GM23338 (cell line): Measurements from ENCODE around the gene SHB. TPM values are rescaled to one million over a fixed set of nuclear protein-coding genes. Genes with fewer than 3 reads are reported as not detected.

Source experiments
- ATAC-seq: fragments of 200-7000 bp; cut with Tn5 transposase; 3 replicates; pipeline ENCODE4 v1.9.1; 2020
- DNase-seq: peaks from one replicate; pipeline ENCODE4 v3.0.0-alpha.2; 2015; ENCODE audit warnings: low spot score
- H2AFZ ChIP-seq: fragments of 200-600 bp; sonication (generic); 2 replicates; pipeline ENCODE4 v1.8.0; 2016; ENCODE audit warnings: antibody characterized with exemption, mild to moderate bottlenecking, moderate library complexity
- H3F3A ChIP-seq: fragments of 200-600 bp; sonication (generic); replicated peaks from 2 replicates; pipeline ENCODE4 v1.8.0; 2017; ENCODE audit warnings: antibody characterized with exemption, mixed run types, low read depth
- H3K27ac ChIP-seq: fragments of 200-600 bp; sonication (generic); 2 replicates; pipeline ENCODE4 v1.6.1; 2016; ENCODE audit warnings: low read depth
- H3K27me3 ChIP-seq: fragments of 200-600 bp; sonication (generic); 2 replicates; pipeline ENCODE4 v1.8.0; 2016; ENCODE audit warnings: mild to moderate bottlenecking, mixed run types, moderate library complexity; ENCODE audit not compliant: insufficient read depth
- H3K36me3 ChIP-seq: fragments of 200-600 bp; sonication (generic); 2 replicates; pipeline ENCODE4 v1.8.0; 2016; ENCODE audit warnings: mild to moderate bottlenecking; ENCODE audit not compliant: insufficient read depth
- H3K4me1 ChIP-seq: fragments of 200-600 bp; sonication (generic); 2 replicates; pipeline ENCODE4 v1.8.0; 2016; ENCODE audit warnings: mild to moderate bottlenecking, moderate library complexity; ENCODE audit not compliant: insufficient read depth
- H3K4me2 ChIP-seq: fragments of 200-600 bp; sonication (generic); 2 replicates; pipeline ENCODE4 v1.7.1; 2017; ENCODE audit warnings: mixed run types
- H3K4me3 ChIP-seq: fragments of 200-600 bp; sonication (generic); 2 replicates; pipeline ENCODE4 v1.6.1; 2016; ENCODE audit warnings: mixed run types
- H3K79me2 ChIP-seq: fragments of 200-600 bp; sonication (generic); replicated peaks from 2 replicates; pipeline ENCODE4 v1.8.0; 2017; ENCODE audit warnings: mild to moderate bottlenecking; ENCODE audit not compliant: insufficient read depth
- H3K9me2 ChIP-seq: fragments of 200-600 bp; sonication (generic); 2 replicates; pipeline ENCODE4 v1.8.0; 2017; ENCODE audit not compliant: insufficient read depth
- H4K20me1 ChIP-seq: fragments of 200-600 bp; sonication (generic); replicated peaks from 2 replicates; pipeline ENCODE4 v1.8.0; 2017; ENCODE audit warnings: mild to moderate bottlenecking; ENCODE audit not compliant: insufficient read depth
- H3K27ac Mint-ChIP-seq: 2 replicates; pipeline ENCODE4 v1.8.0; 2020; ENCODE audit warnings: inconsistent platforms, mild to moderate bottlenecking, moderate library complexity, mixed read lengths
- H3K27me3 Mint-ChIP-seq: 3 replicates; pipeline ENCODE4 v1.8.0; 2022; ENCODE audit warnings: low read depth, mild to moderate bottlenecking, moderate library complexity, mixed read lengths, inconsistent platforms; ENCODE audit not compliant: insufficient read depth, poor library complexity
- H3K36me3 Mint-ChIP-seq: 3 replicates; pipeline ENCODE4 v1.8.0; 2021; ENCODE audit warnings: low read depth, mild to moderate bottlenecking, inconsistent platforms, moderate library complexity, mixed read lengths
- H3K4me1 Mint-ChIP-seq: 3 replicates; pipeline ENCODE4 v1.8.0; 2020; ENCODE audit warnings: mild to moderate bottlenecking, inconsistent platforms, mixed read lengths
- H3K4me3 Mint-ChIP-seq: 3 replicates; pipeline ENCODE4 v1.8.0; 2021; ENCODE audit warnings: moderate library complexity, mild to moderate bottlenecking, inconsistent platforms, mixed read lengths
- H3K9me3 Mint-ChIP-seq: 3 replicates; pipeline ENCODE4 v1.8.0; 2020; ENCODE audit warnings: moderate library complexity, mild to moderate bottlenecking, inconsistent platforms, mixed read lengths
- CREB1 ChIP-seq: fragments of 250-450 bp; sonication (Bioruptor Pico); IDR thresholded peaks from 2 replicates; pipeline ENCODE4 v1.5.0; 2020; ENCODE audit warnings: low read depth, mild to moderate bottlenecking, moderate library complexity
- ETS1 ChIP-seq: IDR thresholded peaks from 2 replicates; pipeline ENCODE4 v1.6.1; 2016; ENCODE audit warnings: antibody characterized with exemption
- EZH2 ChIP-seq: fragments of 200-600 bp; sonication (generic); IDR thresholded peaks from one replicate; pipeline ENCODE4 v1.8.0; 2017; ENCODE audit warnings: antibody characterized with exemption, mild to moderate bottlenecking, low read depth; ENCODE audit not compliant: unreplicated experiment
- EZH2phosphoT487 ChIP-seq: fragments of 200-600 bp; sonication (generic); IDR thresholded peaks from one replicate; pipeline ENCODE4 v1.8.1; 2018; ENCODE audit warnings: antibody characterized with exemption; ENCODE audit not compliant: unreplicated experiment
- JUNB ChIP-seq: IDR thresholded peaks from one replicate; pipeline ENCODE4 v1.6.1; 2016; ENCODE audit warnings: antibody characterized with exemption; ENCODE audit not compliant: unreplicated experiment
- POLR2AphosphoS5 ChIP-seq: IDR thresholded peaks from 2 replicates; pipeline ENCODE4 v1.6.1; 2016; ENCODE audit warnings: antibody characterized with exemption, low read depth
- REST ChIP-seq: IDR thresholded peaks from one replicate; pipeline ENCODE4 v1.6.1; 2018; ENCODE audit warnings: antibody characterized with exemption; ENCODE audit not compliant: unreplicated experiment
- STAT1 ChIP-seq: IDR thresholded peaks from one replicate; pipeline ENCODE4 v1.6.1; 2016; ENCODE audit warnings: antibody characterized with exemption; ENCODE audit not compliant: unreplicated experiment
- ZNF114 ChIP-seq: fragments of 250-450 bp; sonication (Bioruptor Pico); IDR thresholded peaks from 2 replicates; pipeline ENCODE4 v1.5.0; 2020; ENCODE audit warnings: mild to moderate bottlenecking, moderate library complexity
- ZNF331 ChIP-seq: fragments of 250-450 bp; sonication (Bioruptor Pico); IDR thresholded peaks from 2 replicates; pipeline ENCODE4 v1.5.0; 2020; ENCODE audit warnings: low read depth, mild to moderate bottlenecking, moderate library complexity
- polyA plus RNA-seq: library from polyadenylated mRNA; unstranded; fragments of >200 nt; fragmentation: Nextera tagmentation; extraction: Ambion mirVana; gene quantifications from 2 replicates; pipeline ENCODE4 v1.2.1, GENCODE V29; 2016
- total RNA-seq: library from RNA; depleted of rRNA; stranded (reverse); fragments of >200 nt; shearing (Covaris generic); gene quantifications from 2 replicates; pipeline ENCODE4 v1.2.3, GENCODE V29; 2014
- TF ChIP-seq, protein P1 (sequence below), 2 experiments: fragments of 200-600 bp in 1 of 2; sonication (generic) in 1 of 2; conservative IDR thresholded peaks; 2 replicates each; pipeline versions ENCODE4 v1.5.1 to v1.6.1; 2016 to 2017; ENCODE audit warnings: antibody characterized with exemption in 2 of 2, low read depth in 2 of 2, mild to moderate bottlenecking in 2 of 2, moderate library complexity in 1 of 2

Gene SHB
- total and polyA plus RNA-seq, 2 experiments from 2014 or later: 1.5 to 14.0 TPM

DNA sequence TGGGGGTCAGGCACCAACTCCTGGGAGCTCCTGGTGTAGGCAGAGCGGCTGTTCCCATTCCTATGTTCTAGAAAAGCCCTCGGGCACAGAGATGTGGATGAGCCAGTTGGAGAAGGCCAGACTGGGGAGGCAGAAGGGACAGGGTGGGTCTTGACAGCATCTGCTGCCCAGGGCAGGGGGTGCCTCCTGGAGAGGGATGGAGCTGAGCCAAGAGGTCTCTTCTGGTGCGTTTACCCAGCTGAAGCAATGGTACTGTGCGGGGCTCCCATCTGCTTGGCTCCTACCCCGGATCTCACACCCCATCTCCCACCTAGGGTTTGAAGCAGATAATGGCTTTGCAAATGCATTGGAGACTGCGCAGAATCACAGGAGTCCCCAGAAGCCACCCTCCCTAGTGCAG, 41.3 kb downstream of the SHB start:
- no peak overlapping the region for H3K4me3 ChIP-seq
- Mint-ChIP-seq H3K4me3 (no peak overlapping the region), H3K36me3 (no peaks in the 10 kb centered on the region), H3K4me1 (peaks cover 52% of the 10 kb centered on the region), H3K27ac (peak overlapping the region; percentile 93; the same call in 1 of the 2 replicates), H3K27me3 (peaks cover 12% of the 10 kb centered on the region), H3K9me3 (no peaks in the 10 kb centered on the region)
- H3K36me3 ChIP-seq: no peaks in the 10 kb centered on the region
- H3K27ac ChIP-seq: no peak overlapping the region
- peaks cover 22% of the 10 kb centered on the region for H3K79me2 ChIP-seq
- no peak overlapping the region for H3K4me2 ChIP-seq
- H3K9me2 ChIP-seq: no peaks in the 10 kb centered on the region
- H4K20me1 ChIP-seq: no peaks in the 10 kb centered on the region; the same call in 1 of the 2 replicates
- ATAC-seq (no peak), DNase-seq (no peak)
- no peak for TF ChIP-seq JUNB
- TF ChIP-seq EZH2: no peak
- TF ChIP-seq EZH2phosphoT487: no peak
- TF ChIP-seq ZNF114: no peak
- TF ChIP-seq REST: no peak
- peaks cover 45% of the 10 kb centered on the region for H3K4me1 ChIP-seq
- no peak overlapping the region for H2AFZ ChIP-seq
- no peaks in the 10 kb centered on the region for H3F3A ChIP-seq
- H3K27me3 ChIP-seq: no peaks in the 10 kb centered on the region

DNA sequence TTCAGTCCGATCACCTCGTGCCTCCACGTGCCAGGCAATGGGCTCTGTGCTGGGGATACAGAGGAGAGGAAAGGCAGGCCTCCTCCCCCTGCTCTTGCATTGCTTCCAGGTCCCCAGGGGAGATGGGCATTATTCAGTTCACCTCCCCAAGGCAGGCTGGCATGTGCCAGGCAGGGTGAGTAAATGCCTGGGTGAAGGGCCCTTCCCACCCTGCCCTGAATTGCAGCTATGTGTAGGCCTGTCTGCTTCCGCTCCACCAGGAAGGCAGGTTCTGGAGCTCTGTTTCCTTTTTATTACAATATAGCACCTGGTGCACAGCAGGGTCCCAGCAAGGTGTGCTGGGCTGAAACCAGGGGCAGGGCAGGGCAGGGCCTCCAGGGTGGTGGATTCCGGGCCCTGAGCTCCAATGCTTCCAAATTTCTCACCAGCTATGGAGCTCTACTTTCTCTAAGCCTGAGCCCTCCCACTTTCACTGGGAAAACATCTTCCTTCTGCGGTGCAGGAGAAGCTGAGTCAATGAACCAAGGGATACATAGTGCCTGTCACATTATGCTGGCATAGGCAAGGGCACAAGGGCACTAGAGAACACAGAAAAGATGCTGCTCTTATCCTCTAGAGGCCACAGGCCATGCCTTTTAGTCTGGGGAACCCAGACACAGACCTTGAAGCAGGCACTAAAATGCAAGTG, 42.0 kb downstream of the SHB start:
- Mint-ChIP-seq H3K27me3 (peaks cover 12% of the 10 kb centered on the region), H3K4me3 (no peak overlapping the region; the same call in 2 of the 3 replicates), H3K9me3 (no peaks in the 10 kb centered on the region), H3K36me3 (no peaks in the 10 kb centered on the region), H3K27ac (peak overlapping the region; percentile 93), H3K4me1 (peaks cover 56% of the 10 kb centered on the region)
- no peak for ATAC-seq
- Histone ChIP-seq H3K4me1 (peaks cover 52% of the 10 kb centered on the region), H3K27me3 (no peaks in the 10 kb centered on the region), H2AFZ (no peak overlapping the region), H3K9me2 (no peaks in the 10 kb centered on the region), H3K4me2 (0 out of 2 replicates have a peak overlapping the region, but pooled peaks have one; percentile 26), H3K4me3 (no peak overlapping the region), H3K79me2 (peaks cover 18% of the 10 kb centered on the region), H3K36me3 (no peaks in the 10 kb centered on the region), H3F3A (no peaks in the 10 kb centered on the region), H3K27ac (no peak overlapping the region), H4K20me1 (no peaks in the 10 kb centered on the region; the same call in 1 of the 2 replicates)
- DNase-seq: no peak
- TF ChIP-seq, protein P1, sequence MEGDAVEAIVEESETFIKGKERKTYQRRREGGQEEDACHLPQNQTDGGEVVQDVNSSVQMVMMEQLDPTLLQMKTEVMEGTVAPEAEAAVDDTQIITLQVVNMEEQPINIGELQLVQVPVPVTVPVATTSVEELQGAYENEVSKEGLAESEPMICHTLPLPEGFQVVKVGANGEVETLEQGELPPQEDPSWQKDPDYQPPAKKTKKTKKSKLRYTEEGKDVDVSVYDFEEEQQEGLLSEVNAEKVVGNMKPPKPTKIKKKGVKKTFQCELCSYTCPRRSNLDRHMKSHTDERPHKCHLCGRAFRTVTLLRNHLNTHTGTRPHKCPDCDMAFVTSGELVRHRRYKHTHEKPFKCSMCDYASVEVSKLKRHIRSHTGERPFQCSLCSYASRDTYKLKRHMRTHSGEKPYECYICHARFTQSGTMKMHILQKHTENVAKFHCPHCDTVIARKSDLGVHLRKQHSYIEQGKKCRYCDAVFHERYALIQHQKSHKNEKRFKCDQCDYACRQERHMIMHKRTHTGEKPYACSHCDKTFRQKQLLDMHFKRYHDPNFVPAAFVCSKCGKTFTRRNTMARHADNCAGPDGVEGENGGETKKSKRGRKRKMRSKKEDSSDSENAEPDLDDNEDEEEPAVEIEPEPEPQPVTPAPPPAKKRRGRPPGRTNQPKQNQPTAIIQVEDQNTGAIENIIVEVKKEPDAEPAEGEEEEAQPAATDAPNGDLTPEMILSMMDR (conservative IDR thresholded peaks at IDR 0.05; ENCODE audit: low read depth in 2 of 2): no peak
- TF ChIP-seq ETS1 (no peak), CREB1 (CRISPR knock-in tag) (no peak), ZNF331 (CRISPR knock-in tag) (no peak), POLR2AphosphoS5 (no peak), EZH2 (no peak), STAT1 (no peak), ZNF114 (no peak)
